GM12873 (cell line): ENCODE data around the gene SPSB4.

Experiments used
- CTCF ChIP-seq: IDR thresholded peaks from 2 replicates; pipeline ENCODE4 v1.5.1; 2012; ENCODE audit warnings: low read depth, mild to moderate bottlenecking, moderate library complexity, low read length, control low read depth; ENCODE audit not compliant: insufficient read depth; ENCODE audit errors: missing control alignments

Gene SPSB4

GRCh38 chr3:141086188-141086587 lies 35.0 kb downstream of the SPSB4 start:
- no peak for TF ChIP-seq CTCF

- no peak for TF ChIP-seq CTCF
These were observed 36.1 kb downstream of the SPSB4 start for GRCh38 chr3:141087076-141087777.

- no peak for TF ChIP-seq CTCF
These were observed 36.6 kb downstream of the SPSB4 start for GRCh38 chr3:141087778-141088130.

GRCh38 chr3:141089339-141090152 lies 38.4 kb downstream of the SPSB4 start:
- no peak for TF ChIP-seq CTCF

- no peak for TF ChIP-seq CTCF
These were observed 40.3 kb downstream of the SPSB4 start for GRCh38 chr3:141091426-141091825.

GRCh38 chr3:141092663-141093062 lies 41.5 kb downstream of the SPSB4 start:
- no peak for TF ChIP-seq CTCF

- TF ChIP-seq CTCF = no peak
These were observed 42.2 kb downstream of the SPSB4 start for GRCh38 chr3:141093397-141093796.
